SIG-M5 treated with dmso at 0.1 percent for 504 hours (cell line): ENCODE results near the gene CDH15.
"Not testable (repeated sequence)": the region's sequence is repeated elsewhere in the genome, so short reads cannot be mapped to it uniquely, and the experiment has no call there.

ENCODE experiments used
- DNase-seq: peaks from one replicate; lab custom pipeline; 2025; ENCODE audit not compliant: unreplicated experiment; lab: John Stamatoyannopoulos, UW

CDH15 gene

DNA sequence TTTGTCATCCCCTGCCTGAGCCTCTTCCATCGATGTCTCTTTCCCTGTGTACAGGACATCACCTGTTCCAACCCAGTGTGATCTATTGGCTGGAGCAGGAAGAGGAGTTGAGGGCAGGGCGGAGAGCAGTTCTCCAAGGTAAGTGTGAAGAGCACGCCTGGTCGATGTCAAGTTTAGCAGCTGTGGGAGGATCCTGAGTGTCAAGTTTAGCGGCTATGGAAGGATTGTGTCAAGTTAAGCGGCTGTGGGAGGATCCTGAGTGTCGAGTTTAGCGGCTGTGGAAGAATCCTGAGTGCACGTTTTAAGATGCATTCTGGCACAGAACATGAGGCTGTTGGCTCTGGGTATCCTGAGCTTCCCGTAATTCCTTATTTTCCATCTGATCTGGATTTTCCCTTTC, 53.1 kb downstream of the CDH15 start:
- DNase-seq = no peak

DNA sequence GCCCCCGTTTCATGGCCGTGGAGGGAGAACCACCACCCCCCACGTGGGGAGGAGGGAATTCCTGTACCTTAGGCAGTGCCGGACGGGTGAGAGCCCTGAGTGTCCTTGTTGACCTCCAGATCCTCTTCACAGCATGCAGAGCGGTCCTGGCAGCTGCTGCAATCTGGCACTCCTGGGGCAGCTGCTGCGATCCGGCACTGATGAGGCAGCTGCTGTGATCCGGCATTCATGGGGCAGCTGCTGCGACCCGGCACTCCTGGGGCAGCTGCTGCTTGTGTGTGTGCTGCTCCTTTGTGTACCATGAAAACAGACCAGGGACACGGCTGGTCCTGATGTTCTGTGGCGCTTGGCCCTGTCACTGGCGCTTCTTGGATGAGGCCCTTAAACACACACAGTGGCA, 58.7 kb downstream of the CDH15 start:
- DNase-seq = no peak

- DNase-seq = no peak
Observed at GRCh38 chr16:89232107-89232506, 60.6 kb downstream of the CDH15 start.

GRCh38 chr16:89233678-89234490, 62.3 kb downstream of the CDH15 start:
- peak; percentile 17 for DNase-seq

- DNase-seq = no peak
Observed at GRCh38 chr16:89237733-89238132, 66.2 kb downstream of the CDH15 start.

DNA sequence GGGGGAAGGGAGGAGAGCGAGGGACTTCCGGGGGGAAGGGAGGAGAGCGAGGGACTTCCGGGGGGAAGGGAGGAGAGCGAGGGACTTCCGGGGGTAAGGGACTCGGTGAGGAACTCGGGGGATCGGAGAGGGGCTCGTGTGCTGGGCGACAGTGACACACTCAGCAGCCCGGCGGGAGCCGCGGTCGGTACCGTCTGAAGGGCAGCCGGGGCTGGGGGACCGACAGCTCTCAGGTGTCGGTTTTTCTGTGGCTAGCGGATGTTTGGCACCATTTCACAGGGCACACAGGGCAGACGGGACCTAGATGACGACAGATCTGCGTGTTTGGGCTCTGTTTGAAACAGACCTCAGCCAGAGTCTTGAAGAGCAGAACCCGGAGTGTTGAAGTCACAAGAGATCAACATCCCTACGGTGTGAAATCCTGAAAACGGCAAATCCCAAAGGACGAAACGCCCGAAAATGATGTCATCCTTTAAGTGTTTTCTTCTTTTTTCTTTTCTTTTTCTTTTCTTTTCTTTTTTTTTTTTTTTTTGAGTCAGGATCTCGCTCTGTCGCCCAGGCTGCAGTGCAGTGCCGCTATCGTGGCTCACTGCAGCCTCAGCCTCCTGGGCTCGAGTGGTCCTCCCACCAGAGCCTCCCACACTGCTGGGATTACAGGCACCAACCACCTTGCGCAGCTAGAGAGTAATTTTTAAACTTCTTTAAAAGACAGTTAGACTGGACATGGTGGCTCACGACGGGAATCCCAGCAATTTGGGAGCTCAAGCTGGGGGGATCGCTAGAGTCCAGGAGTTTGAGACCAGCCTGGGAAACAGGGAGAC, 69.8 kb downstream of the CDH15 start:
- DNase-seq = peak; percentile 74

- no peak for DNase-seq
Observed at GRCh38 chr16:89242795-89243200, 71.2 kb downstream of the CDH15 start.

- no peak for DNase-seq
Observed at GRCh38 chr16:89243664-89244063, 72.1 kb downstream of the CDH15 start.

GRCh38 chr16:89244264-89244663, 72.7 kb downstream of the CDH15 start:
- not testable (repeated sequence) for DNase-seq

GRCh38 chr16:89244754-89245153, 73.2 kb downstream of the CDH15 start:
- no peak for DNase-seq
